ENCODE data around the gene ZNF677.
"Not testable (repeated sequence)": the region's sequence is repeated elsewhere in the genome, so short reads cannot be mapped to it uniquely, and the experiment has no call there.

ZNF677 gene

DNA sequence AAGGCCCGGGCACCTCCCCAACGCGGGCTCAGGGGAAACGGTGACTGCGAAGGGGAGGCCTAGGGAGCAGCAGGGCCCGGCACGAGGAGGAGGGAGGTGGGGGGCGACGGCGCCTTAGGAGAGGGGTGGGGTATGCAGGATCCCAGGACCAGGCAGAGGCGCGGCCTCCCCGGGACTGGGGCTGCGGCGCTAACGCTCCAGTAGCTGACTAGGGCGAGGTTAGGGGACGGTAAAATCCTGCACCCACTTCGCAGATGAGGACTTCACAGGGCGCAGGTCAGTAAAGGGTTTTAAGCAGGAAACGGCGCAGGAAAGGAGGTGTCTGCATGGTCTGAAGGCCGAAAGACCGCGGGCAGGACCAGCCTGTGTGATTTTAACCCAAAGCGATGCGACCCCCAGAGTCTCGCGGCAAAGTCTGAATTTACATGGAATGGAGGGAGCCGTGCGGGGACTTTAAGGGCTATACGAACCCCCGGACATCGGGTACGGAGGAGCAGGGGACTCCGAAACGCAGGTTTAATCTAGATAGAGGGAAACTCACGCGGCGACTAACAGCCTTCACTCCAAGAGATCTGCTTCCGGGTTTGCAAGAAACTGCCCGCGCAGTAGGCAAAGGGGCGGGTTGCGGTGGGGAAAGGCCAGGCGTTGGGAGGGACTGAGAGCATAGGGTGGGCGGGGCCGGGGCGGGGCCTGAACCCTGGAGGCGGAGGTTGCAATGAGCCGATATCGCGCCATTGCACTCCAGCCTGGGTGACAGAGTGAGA, 61.7 kb downstream of the ZNF677 start, which contains the start of gene ZNF665:
ZNF665 (minus strand) TSS at position 588 of the 764 bp plus-strand sequence. CDS start 10,460 bp downstream, outside the sequence.
- DNase-seq: no peak

DNA sequence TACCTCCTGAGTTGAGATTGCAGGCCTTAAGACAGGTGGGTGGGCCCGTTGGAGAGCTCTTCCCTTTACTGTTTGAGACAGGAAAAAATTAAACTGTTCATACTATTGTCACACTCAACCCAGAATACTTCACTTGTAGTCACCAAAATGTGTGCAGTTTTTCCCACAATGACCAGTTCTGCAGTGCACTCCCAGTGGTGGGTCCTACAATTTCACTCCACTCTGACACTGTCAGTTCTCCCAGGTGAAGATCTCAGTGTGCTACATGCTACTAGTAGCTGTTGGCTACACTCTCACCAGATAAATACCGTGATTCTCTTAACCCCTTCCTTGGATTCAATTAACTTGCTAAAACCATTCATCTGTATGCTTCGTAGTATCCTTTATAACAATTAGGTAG, 64.4 kb downstream of the ZNF677 start:
- no peak for DNase-seq

DNA sequence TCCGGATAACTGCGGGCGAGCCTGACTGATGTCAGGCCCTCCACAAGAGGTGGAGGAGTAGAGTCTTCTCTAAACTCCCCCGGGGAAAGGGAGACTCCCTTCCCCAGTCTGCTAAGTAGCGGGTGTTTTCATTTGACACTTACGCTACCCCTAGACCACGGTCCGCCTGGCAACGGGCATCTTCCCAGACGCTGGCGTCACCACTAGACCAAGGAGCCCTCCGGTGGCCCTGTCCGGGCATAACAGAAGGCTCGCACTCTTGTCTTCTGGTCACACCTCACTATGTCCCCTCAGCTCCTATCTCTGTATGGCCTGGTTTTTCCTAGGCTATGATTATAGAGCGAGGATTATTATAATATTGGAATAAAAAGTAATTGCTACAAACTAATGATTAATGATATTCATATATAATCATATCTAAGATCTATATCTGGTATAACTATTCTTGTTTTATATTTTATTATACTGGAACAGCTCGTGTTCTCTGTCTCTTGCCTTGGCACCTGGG, 64.9 kb downstream of the ZNF677 start:
- DNase-seq: not testable (repeated sequence)
